Esophagus squamous epithelium (tissue), 5 donors: ENCODE measurements around the gene RIMBP2. TPM values are rescaled to one million over a fixed set of nuclear protein-coding genes. Genes with fewer than 3 reads are reported as not detected.

ENCODE experiments used
- DNase-seq: peaks from one replicate; lab custom pipeline; 2025; lab: John Stamatoyannopoulos, UW
- H3K27ac ChIP-seq, 4 donors: fragments of 200-600 bp; sonication (generic); one replicate each; pipeline ENCODE4 v1.5.1; 2016 to 2019; ENCODE audit warnings: mild to moderate bottlenecking in 1 of 4
- H3K27me3 ChIP-seq, 4 donors: fragments of 200-600 bp; sonication (generic); 1 replicate in 3 of 4; 2 replicates in 1 of 4; pipeline versions ENCODE4 v1.5.1 to v1.6.0; 2017 to 2021; ENCODE audit warnings: antibody characterized with exemption in 1 of 4
- H3K36me3 ChIP-seq, 3 donors: fragments of 200-600 bp; sonication (generic); one replicate each; pipeline ENCODE4 v1.5.1; 2016 to 2019
- H3K4me1 ChIP-seq, 3 donors: fragments of 200-600 bp; sonication (generic); one replicate each; pipeline ENCODE4 v1.5.1; 2017 to 2019
- H3K4me3 ChIP-seq, 4 donors: fragments of 200-600 bp; sonication (generic); 1 replicate in 3 of 4; 2 replicates in 1 of 4; pipeline ENCODE4 v1.5.1; 2016 to 2019; ENCODE audit warnings: mild to moderate bottlenecking in 2 of 4, moderate library complexity in 1 of 4
- H3K9me3 ChIP-seq, 3 donors: fragments of 200-600 bp; sonication (generic); one replicate each; pipeline ENCODE4 v1.5.1; 2016 to 2019
- POLR2A ChIP-seq, 4 donors: fragments of 450-650 bp; IDR thresholded peaks; one replicate each; pipeline ENCODE4 v1.6.1; 2017; ENCODE audit warnings: antibody characterized with exemption in 4 of 4, mild to moderate bottlenecking in 4 of 4, moderate library complexity in 3 of 4
- WGBS, 2 donors: methylation state at CpG; one replicate each; pipeline ENCODE4 v1.1.5; 2018; 5-methylcytosine and 5-hydroxymethylcytosine counted together
- intact Hi-C: fragments of 100-400 bp; cut with DNase I; formaldehyde crosslinking; loops from one replicate; pipeline ENCODE4 v1.15.0; 2022
- total RNA-seq, 4 donors: library from RNA; depleted of rRNA; stranded (reverse); fragments of >200 nt; gene quantifications; one replicate each; pipeline ENCODE4 v1.1.0, GENCODE V29; 2016
- TF ChIP-seq, protein P1 (sequence below), 6 experiments: fragments of 450-650 bp in 4 of 6; fragments of 200-600 bp in 2 of 6; sonication (generic) in 2 of 6; IDR thresholded peaks; one replicate each; pipeline ENCODE4 v1.5.1; 2016 to 2019; ENCODE audit warnings: antibody characterized with exemption in 6 of 6, mild to moderate bottlenecking in 4 of 6, moderate library complexity in 4 of 6
- donor health status: DM: yes; HTN: yes; CAD: no.

The RIMBP2 gene
- total RNA-seq, 4 donors from 2014 or later: 0.08 to 0.76 (median 0.46) TPM

DNA sequence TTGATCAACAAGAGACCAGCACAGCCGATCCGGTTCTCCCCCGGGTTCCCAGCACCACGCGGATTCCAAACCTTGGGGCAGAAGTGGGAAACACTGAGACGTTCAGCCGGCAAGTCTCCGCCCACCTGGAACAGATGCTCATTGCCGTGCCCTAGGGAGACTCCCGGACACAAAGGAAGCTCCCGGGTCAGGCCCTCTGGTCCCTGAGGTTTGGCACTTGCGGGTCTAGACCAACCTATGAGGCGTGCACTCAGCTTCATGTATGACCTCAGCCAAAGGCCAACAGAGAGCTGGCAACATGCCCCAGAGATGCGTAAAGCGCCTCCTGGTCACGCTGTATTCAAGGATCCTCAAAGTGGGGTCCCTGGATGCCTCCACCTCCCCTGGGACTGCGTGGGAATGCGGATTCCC is 2.5 kb downstream of the RIMBP2 start:
- Histone ChIP-seq H3K27ac (no peak overlapping the region), H3K9me3 (no peaks in the 10 kb centered on the region), H3K36me3 (no peaks in the 10 kb centered on the region), H3K4me1 (peaks cover 11 to 45% (median 20%) of the 10 kb centered on the region in 3 donors), H3K4me3 (peak overlapping the region in 3 of 4 donors; percentile 38 to 61 (median 42)), H3K27me3 (peaks cover 0 to 82% (median 2%) of the 10 kb centered on the region in 4 donors)
- no peak for TF ChIP-seq POLR2A (IDR thresholded peaks at IDR 0.05)
- TF ChIP-seq, protein P1, sequence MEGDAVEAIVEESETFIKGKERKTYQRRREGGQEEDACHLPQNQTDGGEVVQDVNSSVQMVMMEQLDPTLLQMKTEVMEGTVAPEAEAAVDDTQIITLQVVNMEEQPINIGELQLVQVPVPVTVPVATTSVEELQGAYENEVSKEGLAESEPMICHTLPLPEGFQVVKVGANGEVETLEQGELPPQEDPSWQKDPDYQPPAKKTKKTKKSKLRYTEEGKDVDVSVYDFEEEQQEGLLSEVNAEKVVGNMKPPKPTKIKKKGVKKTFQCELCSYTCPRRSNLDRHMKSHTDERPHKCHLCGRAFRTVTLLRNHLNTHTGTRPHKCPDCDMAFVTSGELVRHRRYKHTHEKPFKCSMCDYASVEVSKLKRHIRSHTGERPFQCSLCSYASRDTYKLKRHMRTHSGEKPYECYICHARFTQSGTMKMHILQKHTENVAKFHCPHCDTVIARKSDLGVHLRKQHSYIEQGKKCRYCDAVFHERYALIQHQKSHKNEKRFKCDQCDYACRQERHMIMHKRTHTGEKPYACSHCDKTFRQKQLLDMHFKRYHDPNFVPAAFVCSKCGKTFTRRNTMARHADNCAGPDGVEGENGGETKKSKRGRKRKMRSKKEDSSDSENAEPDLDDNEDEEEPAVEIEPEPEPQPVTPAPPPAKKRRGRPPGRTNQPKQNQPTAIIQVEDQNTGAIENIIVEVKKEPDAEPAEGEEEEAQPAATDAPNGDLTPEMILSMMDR (IDR thresholded peaks at IDR 0.05): no peak
- 24 to 27% methylated on average over 9 to 13 of the region's 18 CpGs for WGBS, 2 donors
- no peak for DNase-seq
- intact Hi-C loops: no loop called here

DNA sequence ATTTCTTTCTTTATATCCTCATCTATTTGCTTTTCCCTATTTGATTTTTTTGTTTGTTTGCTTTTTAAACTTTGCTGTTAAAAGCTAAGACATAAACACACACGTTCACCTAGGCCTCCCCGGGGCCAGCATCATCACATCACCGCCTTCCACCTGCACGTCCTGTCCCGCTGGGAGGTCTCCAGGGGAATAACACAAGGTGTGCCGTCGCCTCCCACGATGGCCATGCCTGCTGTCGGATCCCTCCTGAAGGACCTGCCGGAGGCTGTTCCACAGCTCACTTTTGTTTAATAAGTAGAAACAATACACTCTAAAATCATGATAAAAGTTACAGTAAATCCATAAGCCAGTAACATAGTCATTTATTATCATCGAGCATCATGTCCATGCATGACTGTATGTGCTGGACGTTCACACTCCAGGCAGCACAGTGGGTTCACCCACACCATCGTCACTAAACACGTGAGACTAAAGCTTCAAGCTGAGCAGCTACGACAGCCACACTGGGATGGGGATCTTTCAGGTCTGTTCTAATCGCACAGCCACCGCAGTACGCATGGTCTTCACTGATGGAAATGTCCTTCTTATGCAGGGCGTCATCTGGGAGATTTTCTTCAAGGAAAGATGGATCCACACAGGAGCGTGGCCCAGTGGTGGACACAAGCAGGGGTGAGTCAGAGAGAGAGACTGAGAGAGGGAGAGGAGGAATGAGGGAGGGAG is 3.6 kb downstream of the RIMBP2 start:
- Histone ChIP-seq H3K9me3 (no peaks in the 10 kb centered on the region), H3K27ac (no peak overlapping the region), H3K36me3 (no peaks in the 10 kb centered on the region), H3K27me3 (peaks cover 0 to 75% (median 2%) of the 10 kb centered on the region in 4 donors), H3K4me1 (peaks cover 11 to 45% (median 20%) of the 10 kb centered on the region in 3 donors), H3K4me3 (no peak overlapping the region)
- DNase-seq: no peak
- WGBS, 2 donors: 77 to 83% methylated on average over 18 to 20 of the region's 20 CpGs
- no peak for TF ChIP-seq POLR2A (IDR thresholded peaks at IDR 0.05)
- TF ChIP-seq, protein P1 (IDR thresholded peaks at IDR 0.05): no peak
- intact Hi-C loops: no loop called here

DNA sequence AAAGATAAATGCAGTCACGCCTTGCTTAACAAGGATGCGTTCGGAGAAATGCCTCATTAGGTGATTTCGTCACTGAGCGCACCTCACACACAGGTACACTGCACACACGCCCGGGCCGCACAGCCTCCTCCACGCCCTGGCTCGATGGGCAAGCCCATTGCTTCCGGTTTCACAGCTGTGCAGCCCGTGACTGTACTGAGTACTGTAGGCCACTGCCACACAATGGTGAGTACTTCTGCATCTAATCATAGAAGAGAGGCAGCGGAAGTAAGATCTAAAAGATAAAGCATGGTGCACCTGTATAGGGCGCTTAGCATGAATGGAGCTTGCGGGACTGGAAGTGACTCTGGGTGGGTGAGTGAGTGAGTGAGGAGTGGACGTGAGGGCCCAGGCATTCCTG is 4.3 kb downstream of the RIMBP2 start:
- WGBS, 2 donors: 71 to 76% methylated on average over 14 to 16 of the region's 16 CpGs
- peaks cover 11 to 42% (median 20%) of the 10 kb centered on the region in 3 donors for H3K4me1 ChIP-seq
- no peak overlapping the region for H3K27ac ChIP-seq
- intact Hi-C loops: no loop called here
- H3K9me3 ChIP-seq: no peaks in the 10 kb centered on the region
- no peak overlapping the region for H3K4me3 ChIP-seq
- no peak for TF ChIP-seq POLR2A (IDR thresholded peaks at IDR 0.05)
- TF ChIP-seq, protein P1 (IDR thresholded peaks at IDR 0.05): no peak
- H3K36me3 ChIP-seq: no peaks in the 10 kb centered on the region
- DNase-seq: no peak
- H3K27me3 ChIP-seq: peaks cover 0 to 68% (median 2%) of the 10 kb centered on the region in 4 donors

DNA sequence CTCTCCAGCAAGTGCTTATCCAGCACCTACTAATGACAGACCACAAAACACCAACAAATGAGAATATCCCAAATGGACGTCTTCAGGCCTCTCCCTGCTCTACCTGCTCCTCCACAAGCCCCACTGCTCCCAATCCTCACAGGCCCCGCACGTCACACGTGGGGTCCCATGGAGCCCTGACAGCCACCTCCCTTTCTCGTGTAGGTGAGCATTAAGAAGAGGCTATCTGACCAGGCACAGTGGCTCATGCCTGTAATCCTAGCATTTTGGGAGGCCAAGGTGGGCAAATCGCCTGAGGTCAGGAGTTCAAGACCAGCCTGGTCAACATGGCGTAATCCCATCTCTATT is 5.4 kb downstream of the RIMBP2 start:
- DNase-seq: no peak
- intact Hi-C loops: no loop called here
- Histone ChIP-seq H3K4me1 (peaks cover 11 to 31% (median 20%) of the 10 kb centered on the region in 3 donors), H3K27ac (no peak overlapping the region), H3K36me3 (no peaks in the 10 kb centered on the region), H3K4me3 (no peak overlapping the region), H3K9me3 (no peaks in the 10 kb centered on the region), H3K27me3 (peaks cover 0 to 66% (median 2%) of the 10 kb centered on the region in 4 donors)
- WGBS, 2 donors: 87 to 92% methylated on average over 6 of the region's 7 CpGs
- no peak for TF ChIP-seq POLR2A (IDR thresholded peaks at IDR 0.05)
- TF ChIP-seq, protein P1 (IDR thresholded peaks at IDR 0.05): no peak

DNA sequence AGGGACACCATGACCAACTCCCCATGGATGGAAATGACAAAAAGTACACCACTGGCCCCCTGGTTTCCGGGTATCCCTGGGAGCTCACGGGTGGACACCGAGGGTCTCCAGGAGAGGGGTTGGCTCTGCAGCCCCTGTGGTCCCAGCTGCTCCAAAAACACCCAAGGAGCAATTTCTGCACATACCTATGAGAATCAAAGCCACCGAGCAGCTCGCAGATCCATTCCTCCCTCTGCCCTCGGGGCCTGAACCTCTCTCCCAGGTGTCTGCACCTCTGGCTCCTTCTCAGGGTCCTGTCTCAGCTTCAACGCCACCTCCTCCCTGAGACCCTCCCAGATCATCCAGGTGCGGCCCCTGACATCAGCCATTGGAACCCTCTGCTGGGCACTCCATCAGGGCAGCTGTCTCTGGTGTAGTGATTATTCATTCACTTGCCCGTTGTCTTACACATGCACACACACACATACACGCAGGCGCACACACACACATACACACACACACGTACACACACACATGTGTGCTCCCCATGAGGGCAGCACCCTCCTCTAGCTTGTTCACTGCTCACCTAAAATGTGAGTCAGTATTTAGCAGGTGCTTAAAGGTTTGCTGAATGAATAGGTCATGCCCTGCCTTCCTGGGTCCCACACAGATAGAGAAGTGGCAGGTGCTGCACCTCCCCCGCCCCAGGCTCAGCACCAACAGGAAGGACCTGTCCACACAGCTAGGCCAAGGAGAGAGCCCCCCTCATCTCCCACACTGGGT is 5.9 kb downstream of the RIMBP2 start:
- Histone ChIP-seq H3K4me1 (peaks cover 11 to 26% (median 15%) of the 10 kb centered on the region in 3 donors), H3K4me3 (no peak overlapping the region), H3K27ac (no peak overlapping the region), H3K9me3 (no peaks in the 10 kb centered on the region), H3K36me3 (no peaks in the 10 kb centered on the region), H3K27me3 (peaks cover 0 to 60% (median 0%) of the 10 kb centered on the region in 4 donors)
- no peak for TF ChIP-seq POLR2A (IDR thresholded peaks at IDR 0.05)
- TF ChIP-seq, protein P1 (IDR thresholded peaks at IDR 0.05): no peak
- 83 to 86% methylated on average over 11 to 12 of the region's 13 CpGs for WGBS, 2 donors
- intact Hi-C loops: no loop called here
- DNase-seq: no peak
